Ishikawa (cell line): ENCODE measurements around the gene DAB2IP.

Experiments
- CEBPB ChIP-seq: IDR thresholded peaks from 2 replicates; pipeline ENCODE4 v1.6.1; 2012
- CREB1 ChIP-seq: IDR thresholded peaks from 2 replicates; pipeline ENCODE4 v1.6.1; 2012; ENCODE audit warnings: low read depth
- EGR1 ChIP-seq: IDR thresholded peaks from 2 replicates; pipeline ENCODE4 v1.6.1; 2012
- EP300 ChIP-seq: IDR thresholded peaks from 2 replicates; pipeline ENCODE4 v1.6.1; 2012; ENCODE audit warnings: borderline replicate concordance
- FOXM1 ChIP-seq: IDR thresholded peaks from 2 replicates; pipeline ENCODE4 v1.6.1; 2012; ENCODE audit warnings: low read depth, borderline replicate concordance
- RAD21 ChIP-seq: IDR thresholded peaks from 2 replicates; pipeline ENCODE4 v1.6.1; 2012; ENCODE audit warnings: low read depth
- REST ChIP-seq: IDR thresholded peaks from 2 replicates; pipeline ENCODE4 v1.6.1; 2012; ENCODE audit warnings: low read depth, mild to moderate bottlenecking
- TAF1 ChIP-seq: IDR thresholded peaks from 2 replicates; pipeline ENCODE4 v1.6.1; 2012; ENCODE audit warnings: low read depth, mild to moderate bottlenecking
- TCF12 ChIP-seq: IDR thresholded peaks from 2 replicates; pipeline ENCODE4 v1.6.1; 2012; ENCODE audit warnings: low read depth
- TEAD4 ChIP-seq: IDR thresholded peaks from 2 replicates; pipeline ENCODE4 v1.6.1; 2012
- USF1 ChIP-seq: IDR thresholded peaks from 2 replicates; pipeline ENCODE4 v1.6.1; 2012
- YY1 ChIP-seq: IDR thresholded peaks from 2 replicates; pipeline ENCODE4 v1.6.1; 2012; ENCODE audit warnings: low read depth
- ZBTB7A ChIP-seq: IDR thresholded peaks from 2 replicates; pipeline ENCODE4 v1.6.1; 2012; ENCODE audit warnings: low read depth
- TF ChIP-seq, protein P1 (sequence below): IDR thresholded peaks from 2 replicates; pipeline ENCODE4 v1.6.1; 2012

DNA sequence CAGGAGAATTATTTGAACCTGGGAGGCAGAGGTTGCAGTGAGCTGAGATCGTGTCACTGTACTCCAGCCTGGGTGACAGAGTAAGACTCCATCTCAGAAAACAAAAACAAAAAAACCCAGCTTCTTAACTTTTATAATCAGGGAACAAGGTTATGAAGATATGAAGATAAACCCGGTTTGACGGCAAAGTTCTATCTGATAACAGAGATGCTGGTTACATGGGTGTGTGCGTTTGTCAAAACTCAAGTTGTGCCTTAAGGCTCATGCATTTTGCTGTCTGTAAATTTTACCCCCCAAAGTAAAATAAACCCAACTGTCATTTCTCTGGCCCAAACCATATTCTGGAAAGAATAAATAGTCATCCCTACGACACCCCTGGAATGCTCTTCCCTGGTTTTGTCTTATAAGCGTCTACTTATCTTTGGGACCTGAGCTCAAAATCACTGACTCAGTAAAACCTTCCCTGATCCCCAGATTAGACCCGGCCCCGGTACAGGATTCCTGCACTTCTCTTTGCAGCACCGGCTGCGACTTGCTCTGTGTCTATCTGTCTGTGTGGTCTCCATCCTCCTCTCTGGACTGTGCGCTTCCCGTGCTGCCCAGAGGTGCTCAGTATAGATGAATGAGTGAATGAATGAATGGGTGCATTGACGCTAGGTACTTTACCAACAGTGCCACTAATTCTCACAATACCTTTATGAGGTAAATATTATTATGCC is 172.2 kb downstream of the DAB2IP start:
- TF ChIP-seq TEAD4 (no peak), TAF1 (no peak), REST (no peak), EGR1 (no peak), RAD21 (no peak), CEBPB (no peak), EP300 (no peak), CREB1 (no peak), ZBTB7A (no peak), FOXM1 (no peak), YY1 (no peak), USF1 (no peak), TCF12 (no peak)
- TF ChIP-seq, protein P1, sequence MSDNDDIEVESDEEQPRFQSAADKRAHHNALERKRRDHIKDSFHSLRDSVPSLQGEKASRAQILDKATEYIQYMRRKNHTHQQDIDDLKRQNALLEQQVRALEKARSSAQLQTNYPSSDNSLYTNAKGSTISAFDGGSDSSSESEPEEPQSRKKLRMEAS, result no peak
